ENCODE results near the gene THSD4. TPM values are rescaled to one million over a fixed set of nuclear protein-coding genes. Genes with fewer than 3 reads are reported as not detected.

THSD4 gene
- total RNA-seq, 1 experiment from 2014 or later: 65.4 TPM

DNA sequence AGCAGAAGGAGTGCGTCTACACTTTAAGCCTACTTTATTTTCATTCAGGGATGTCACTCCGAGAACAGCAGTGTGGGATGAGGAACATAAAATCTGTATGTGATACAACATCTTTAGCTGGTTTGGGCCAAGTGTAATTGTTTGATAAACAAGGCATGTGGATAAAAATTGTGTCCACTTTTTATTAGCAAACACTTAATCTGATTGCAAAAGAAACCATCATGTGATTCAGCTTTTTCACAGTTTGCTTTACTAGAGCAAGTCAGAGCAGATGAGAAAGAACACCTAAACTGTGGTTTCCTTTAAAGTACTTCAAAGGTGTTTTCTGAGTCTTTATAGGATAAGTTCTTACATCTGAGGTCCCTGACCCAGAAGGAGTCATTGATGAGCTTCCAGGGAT, 237.9 kb downstream of the THSD4 start:
- Histone ChIP-seq H3K9me3 (ENCODE audit: control insufficient read depth, insufficient read depth, low read depth, low read length) (no peaks in the 10 kb centered on the region), H3K4me1 (ENCODE audit: control insufficient read depth, insufficient read depth, low read length) (no peaks in the 10 kb centered on the region), H3K27me3 (ENCODE audit: control insufficient read depth, insufficient read depth, low read length) (no peaks in the 10 kb centered on the region), H3K4me3 (ENCODE audit: low read depth in 2 of 2, low read length in 2 of 2) (no peak overlapping the region), H3K27ac (ENCODE audit: low read length) (no peak overlapping the region), H3K36me3 (ENCODE audit: control insufficient read depth, insufficient read depth, low read length) (no peaks in the 10 kb centered on the region)
- intact Hi-C loops (cut with micrococcal nuclease; ENCODE audit: unreplicated experiment) (no loop called here), in situ Hi-C loops (cut with HindIII; ENCODE audit: low pct_unique_long_range_greater_than_20kb, low sequenced_read_pairs) (no loop called here)
- ChIA-PET POLR2A (no interaction called here), CTCF (no interaction called here)
- DNase-seq (ENCODE audit: low read depth, low spot score): no peak
- no TSS peak for BruUV-seq (replicated peaks)
- no peak for TF ChIP-seq SIN3A (IDR thresholded peaks at IDR 0.05; ENCODE audit: borderline replicate concordance, insufficient read depth, low read depth, low read length)
- TF ChIP-seq, protein P1, sequence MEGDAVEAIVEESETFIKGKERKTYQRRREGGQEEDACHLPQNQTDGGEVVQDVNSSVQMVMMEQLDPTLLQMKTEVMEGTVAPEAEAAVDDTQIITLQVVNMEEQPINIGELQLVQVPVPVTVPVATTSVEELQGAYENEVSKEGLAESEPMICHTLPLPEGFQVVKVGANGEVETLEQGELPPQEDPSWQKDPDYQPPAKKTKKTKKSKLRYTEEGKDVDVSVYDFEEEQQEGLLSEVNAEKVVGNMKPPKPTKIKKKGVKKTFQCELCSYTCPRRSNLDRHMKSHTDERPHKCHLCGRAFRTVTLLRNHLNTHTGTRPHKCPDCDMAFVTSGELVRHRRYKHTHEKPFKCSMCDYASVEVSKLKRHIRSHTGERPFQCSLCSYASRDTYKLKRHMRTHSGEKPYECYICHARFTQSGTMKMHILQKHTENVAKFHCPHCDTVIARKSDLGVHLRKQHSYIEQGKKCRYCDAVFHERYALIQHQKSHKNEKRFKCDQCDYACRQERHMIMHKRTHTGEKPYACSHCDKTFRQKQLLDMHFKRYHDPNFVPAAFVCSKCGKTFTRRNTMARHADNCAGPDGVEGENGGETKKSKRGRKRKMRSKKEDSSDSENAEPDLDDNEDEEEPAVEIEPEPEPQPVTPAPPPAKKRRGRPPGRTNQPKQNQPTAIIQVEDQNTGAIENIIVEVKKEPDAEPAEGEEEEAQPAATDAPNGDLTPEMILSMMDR (IDR thresholded peaks at IDR 0.05): no peak
- no peak for TF ChIP-seq TCF7L2 (IDR thresholded peaks at IDR 0.05; ENCODE audit: low read depth, low read length)
- TF ChIP-seq POLR2AphosphoS5 (IDR thresholded peaks at IDR 0.05; ENCODE audit: low read depth, low read length): no peak
- TF ChIP-seq, protein P2, sequence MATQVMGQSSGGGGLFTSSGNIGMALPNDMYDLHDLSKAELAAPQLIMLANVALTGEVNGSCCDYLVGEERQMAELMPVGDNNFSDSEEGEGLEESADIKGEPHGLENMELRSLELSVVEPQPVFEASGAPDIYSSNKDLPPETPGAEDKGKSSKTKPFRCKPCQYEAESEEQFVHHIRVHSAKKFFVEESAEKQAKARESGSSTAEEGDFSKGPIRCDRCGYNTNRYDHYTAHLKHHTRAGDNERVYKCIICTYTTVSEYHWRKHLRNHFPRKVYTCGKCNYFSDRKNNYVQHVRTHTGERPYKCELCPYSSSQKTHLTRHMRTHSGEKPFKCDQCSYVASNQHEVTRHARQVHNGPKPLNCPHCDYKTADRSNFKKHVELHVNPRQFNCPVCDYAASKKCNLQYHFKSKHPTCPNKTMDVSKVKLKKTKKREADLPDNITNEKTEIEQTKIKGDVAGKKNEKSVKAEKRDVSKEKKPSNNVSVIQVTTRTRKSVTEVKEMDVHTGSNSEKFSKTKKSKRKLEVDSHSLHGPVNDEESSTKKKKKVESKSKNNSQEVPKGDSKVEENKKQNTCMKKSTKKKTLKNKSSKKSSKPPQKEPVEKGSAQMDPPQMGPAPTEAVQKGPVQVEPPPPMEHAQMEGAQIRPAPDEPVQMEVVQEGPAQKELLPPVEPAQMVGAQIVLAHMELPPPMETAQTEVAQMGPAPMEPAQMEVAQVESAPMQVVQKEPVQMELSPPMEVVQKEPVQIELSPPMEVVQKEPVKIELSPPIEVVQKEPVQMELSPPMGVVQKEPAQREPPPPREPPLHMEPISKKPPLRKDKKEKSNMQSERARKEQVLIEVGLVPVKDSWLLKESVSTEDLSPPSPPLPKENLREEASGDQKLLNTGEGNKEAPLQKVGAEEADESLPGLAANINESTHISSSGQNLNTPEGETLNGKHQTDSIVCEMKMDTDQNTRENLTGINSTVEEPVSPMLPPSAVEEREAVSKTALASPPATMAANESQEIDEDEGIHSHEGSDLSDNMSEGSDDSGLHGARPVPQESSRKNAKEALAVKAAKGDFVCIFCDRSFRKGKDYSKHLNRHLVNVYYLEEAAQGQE (IDR thresholded peaks at IDR 0.05; ENCODE audit: insufficient read depth in 1 of 2, low read depth in 2 of 2, low read length in 1 of 2): no peak
- ATAC-seq: no peak

DNA sequence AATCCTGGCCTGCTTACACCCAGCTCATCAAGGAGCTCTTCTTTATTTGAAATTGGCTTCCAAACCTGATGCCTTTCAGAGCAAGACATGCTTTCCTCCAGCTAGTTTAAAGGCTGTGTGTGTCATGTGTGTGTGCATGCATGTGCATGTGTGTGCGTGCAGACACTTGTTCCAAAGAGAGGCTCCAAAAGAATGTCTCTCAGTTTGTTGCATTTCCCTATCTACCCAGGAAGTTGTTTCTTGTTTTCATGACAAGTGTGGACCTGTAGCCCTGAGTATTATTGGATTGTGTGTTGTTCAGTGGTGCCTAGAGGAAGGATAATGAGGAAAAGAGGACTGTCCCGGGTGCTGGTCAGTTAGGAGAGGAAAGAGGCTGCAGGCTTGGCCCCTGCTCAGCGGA, 240.0 kb downstream of the THSD4 start:
- in situ Hi-C loops (cut with HindIII; ENCODE audit: low pct_unique_long_range_greater_than_20kb, low sequenced_read_pairs) (no loop called here), intact Hi-C loops (cut with micrococcal nuclease; ENCODE audit: unreplicated experiment) (no loop called here)
- Histone ChIP-seq H3K27ac (ENCODE audit: low read length) (no peak overlapping the region), H3K4me1 (ENCODE audit: control insufficient read depth, insufficient read depth, low read length) (no peaks in the 10 kb centered on the region), H3K9me3 (ENCODE audit: control insufficient read depth, insufficient read depth, low read depth, low read length) (no peaks in the 10 kb centered on the region), H3K36me3 (ENCODE audit: control insufficient read depth, insufficient read depth, low read length) (no peaks in the 10 kb centered on the region), H3K4me3 (ENCODE audit: low read depth in 2 of 2, low read length in 2 of 2) (no peak overlapping the region), H3K27me3 (ENCODE audit: control insufficient read depth, insufficient read depth, low read length) (no peaks in the 10 kb centered on the region)
- TF ChIP-seq, protein P1 (IDR thresholded peaks at IDR 0.05): no peak
- TF ChIP-seq TCF7L2 (IDR thresholded peaks at IDR 0.05; ENCODE audit: low read depth, low read length) (no peak), SIN3A (IDR thresholded peaks at IDR 0.05; ENCODE audit: borderline replicate concordance, insufficient read depth, low read depth, low read length) (no peak), POLR2AphosphoS5 (IDR thresholded peaks at IDR 0.05; ENCODE audit: low read depth, low read length) (no peak)
- TF ChIP-seq, protein P2 (IDR thresholded peaks at IDR 0.05; ENCODE audit: insufficient read depth in 1 of 2, low read depth in 2 of 2, low read length in 1 of 2): no peak
- POLR2A ChIA-PET: no interaction called here
- no peak for DNase-seq (ENCODE audit: low read depth, low spot score)
- CTCF ChIA-PET: no interaction called here
- no TSS peak for BruUV-seq (replicated peaks)
- no peak for ATAC-seq
